ENCODE measurements around the gene SLC7A9.

- TF ChIP-seq, protein P1, sequence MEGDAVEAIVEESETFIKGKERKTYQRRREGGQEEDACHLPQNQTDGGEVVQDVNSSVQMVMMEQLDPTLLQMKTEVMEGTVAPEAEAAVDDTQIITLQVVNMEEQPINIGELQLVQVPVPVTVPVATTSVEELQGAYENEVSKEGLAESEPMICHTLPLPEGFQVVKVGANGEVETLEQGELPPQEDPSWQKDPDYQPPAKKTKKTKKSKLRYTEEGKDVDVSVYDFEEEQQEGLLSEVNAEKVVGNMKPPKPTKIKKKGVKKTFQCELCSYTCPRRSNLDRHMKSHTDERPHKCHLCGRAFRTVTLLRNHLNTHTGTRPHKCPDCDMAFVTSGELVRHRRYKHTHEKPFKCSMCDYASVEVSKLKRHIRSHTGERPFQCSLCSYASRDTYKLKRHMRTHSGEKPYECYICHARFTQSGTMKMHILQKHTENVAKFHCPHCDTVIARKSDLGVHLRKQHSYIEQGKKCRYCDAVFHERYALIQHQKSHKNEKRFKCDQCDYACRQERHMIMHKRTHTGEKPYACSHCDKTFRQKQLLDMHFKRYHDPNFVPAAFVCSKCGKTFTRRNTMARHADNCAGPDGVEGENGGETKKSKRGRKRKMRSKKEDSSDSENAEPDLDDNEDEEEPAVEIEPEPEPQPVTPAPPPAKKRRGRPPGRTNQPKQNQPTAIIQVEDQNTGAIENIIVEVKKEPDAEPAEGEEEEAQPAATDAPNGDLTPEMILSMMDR (IDR thresholded peaks at IDR 0.05 in 4 of 5, conservative IDR thresholded peaks at IDR 0.05 in 1 of 5) = no peak
- no peak for TF ChIP-seq POLR2A (IDR thresholded peaks at IDR 0.05)
These were observed 1.4 kb upstream of the SLC7A9 start for GRCh38 chr19:32870981-32871451.

Measured in gastrocnemius medialis (tissue), 4 donors.